GM23248 (cell line): ENCODE measurements around the gene METTL27.

Experiments used
- EZH2 ChIP-seq: fragments of 200-600 bp; sonication (generic); IDR thresholded peaks from 2 replicates; pipeline ENCODE4 v1.6.1; 2018; ENCODE audit warnings: antibody characterized with exemption, mild to moderate bottlenecking; ENCODE audit not compliant: insufficient read depth, poor library complexity, severe bottlenecking
- EZH2phosphoT487 ChIP-seq: fragments of 200-600 bp; sonication (generic); IDR thresholded peaks from 2 replicates; pipeline ENCODE4 v1.6.1; 2018; ENCODE audit warnings: antibody characterized with exemption, moderate library complexity, mild to moderate bottlenecking, low read depth; ENCODE audit not compliant: insufficient read depth

DNA sequence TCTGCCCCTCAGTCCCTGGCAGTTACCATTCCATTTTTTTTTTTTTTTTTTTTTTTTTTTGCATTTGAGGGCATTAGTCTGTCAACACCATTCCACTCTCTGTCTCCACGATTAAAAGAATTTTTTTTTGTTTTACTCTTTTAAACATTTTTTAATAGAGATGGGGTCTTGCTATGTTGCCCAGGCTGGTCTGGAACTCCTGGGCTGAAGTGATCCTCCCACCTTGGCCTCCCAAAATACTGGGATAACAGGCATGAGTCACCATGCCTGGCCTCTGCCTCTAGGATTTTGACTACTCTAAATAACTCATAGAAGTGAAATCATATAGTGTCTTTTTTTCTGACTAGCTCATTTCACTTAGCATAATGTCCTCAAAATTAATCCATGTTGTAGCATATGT, 55.7 kb downstream of the METTL27 start:
- TF ChIP-seq EZH2 (no peak), EZH2phosphoT487 (no peak)
